Activated CD4-positive, alpha-beta T cell treated with anti-CD3 and anti-CD28 coated beads for 36 hours (primary cell): Measurements from ENCODE around the gene ANKMY1. TPM values are rescaled to one million over a fixed set of nuclear protein-coding genes. Genes with fewer than 3 reads are reported as not detected.
A peak's percentile ranks its signal among the peaks of the same experiment; 100 is the strongest.

Experiments
- ATAC-seq: fragments of 200-7000 bp; cut with Tn5 transposase; one replicate; pipeline ENCODE4 v1.10.0; 2021; ENCODE audit warnings: mild to moderate bottlenecking, moderate library complexity
- CTCF ChIA-PET: fragments of 350-600 bp; sonication (Branson Sonifier 250); formaldehyde crosslinking; loops from one replicate; lab custom pipeline; 2021; ENCODE audit warnings: antibody characterized with exemption; lab: Charles Lee
- POLR2A ChIA-PET: fragments of 350-600 bp; sonication (Branson Sonifier 250); formaldehyde crosslinking; loops from one replicate; lab custom pipeline; 2021; ENCODE audit warnings: antibody characterized with exemption, inconsistent platforms; lab: Charles Lee
- DNase-seq: peaks from one replicate; pipeline ENCODE4 v3.0.0-alpha.2; 2020
- H3K27ac Mint-ChIP-seq: one replicate; pipeline ENCODE4 v1.8.0; 2021; ENCODE audit warnings: mixed read lengths
- H3K27me3 Mint-ChIP-seq: one replicate; pipeline ENCODE4 v1.8.0; 2021; ENCODE audit warnings: mixed read lengths
- H3K36me3 Mint-ChIP-seq: one replicate; pipeline ENCODE4 v1.8.0; 2021; ENCODE audit warnings: low read depth, mixed read lengths
- H3K4me1 Mint-ChIP-seq: one replicate; pipeline ENCODE4 v1.8.0; 2021; ENCODE audit warnings: mixed read lengths
- H3K4me3 Mint-ChIP-seq: one replicate; pipeline ENCODE4 v1.8.0; 2021; ENCODE audit warnings: mild to moderate bottlenecking, moderate library complexity, mixed read lengths
- H3K9me3 Mint-ChIP-seq: one replicate; pipeline ENCODE4 v1.8.0; 2021; ENCODE audit warnings: low read depth, mixed read lengths
- intact Hi-C, 2 experiments: fragments of 100-400 bp; cut with DNase I in 1 of 2; cut with micrococcal nuclease in 1 of 2; formaldehyde crosslinking; loops; one replicate each; pipeline versions ENCODE4 v1.14.2 to v1.15.1; 2022 to 2024; cut with DNase I, micrococcal nuclease
- microRNA-seq: library from miRNA; unstranded; fragments of <30 nt; microRNA quantifications from one replicate; pipeline ENCODE4 v1.2.0, GENCODE V29; 2021; ENCODE audit warnings: borderline replicate concordance
- total RNA-seq, 2 experiments: library from RNA; stranded (reverse); gene quantifications; one replicate each; pipeline ENCODE4 v1.2.3, GENCODE V29; 2021

The ANKMY1 gene
- total RNA-seq, 2 experiments from 2014 or later = 20.7 to 24.0 TPM

- Mint-ChIP-seq H3K4me3 (no peak overlapping the region), H3K36me3 (no peaks in the 10 kb centered on the region), H3K27ac (no peak overlapping the region), H3K4me1 (peaks cover 33% of the 10 kb centered on the region), H3K27me3 (peaks cover 14% of the 10 kb centered on the region), H3K9me3 (no peaks in the 10 kb centered on the region)
- no peak for ATAC-seq
- no peak for DNase-seq
- POLR2A ChIA-PET = no interaction called here
- CTCF ChIA-PET = interaction anchor here (0.5 kb wide), 2 partner anchors 37 to 280 kb away, joined by 3 to 4 read pairs; no protein-coding TSS in a partner anchor
- intact Hi-C loops = loop anchor here in 1 of 2 experiments (10.0 kb wide), 2 partner anchors 296 to 366 kb away; partner anchors contain the start of gene COPS9
Measured at GRCh38 chr2:240431271-240431660, 126.5 kb downstream of the ANKMY1 start.

- ATAC-seq = no peak
- Mint-ChIP-seq H3K36me3 (no peaks in the 10 kb centered on the region), H3K4me1 (peaks cover 33% of the 10 kb centered on the region), H3K27me3 (peaks cover 17% of the 10 kb centered on the region), H3K27ac (no peak overlapping the region), H3K4me3 (no peak overlapping the region), H3K9me3 (no peaks in the 10 kb centered on the region)
- intact Hi-C loops = loop anchor here in 1 of 2 experiments (10.0 kb wide), 2 partner anchors 296 to 366 kb away; partner anchors contain the start of gene COPS9
- POLR2A ChIA-PET = no interaction called here
- DNase-seq = peak; percentile 3
- CTCF ChIA-PET = interaction anchor here (0.5 kb wide), 2 partner anchors 36 to 279 kb away, joined by 3 to 4 read pairs; no protein-coding TSS in a partner anchor
Measured at GRCh38 chr2:240430595-240430994, 127.2 kb downstream of the ANKMY1 start.

GRCh38 chr2:240429872-240430491 lies 127.8 kb downstream of the ANKMY1 start:
- Mint-ChIP-seq H3K9me3 (no peaks in the 10 kb centered on the region), H3K4me1 (peaks cover 33% of the 10 kb centered on the region), H3K36me3 (no peaks in the 10 kb centered on the region), H3K4me3 (no peak overlapping the region), H3K27ac (no peak overlapping the region), H3K27me3 (peaks cover 17% of the 10 kb centered on the region)
- peak; percentile 2 for DNase-seq
- POLR2A ChIA-PET = no interaction called here
- CTCF ChIA-PET = no interaction called here
- ATAC-seq = no peak
- intact Hi-C loops = loop anchor here in 1 of 2 experiments (10.0 kb wide), 2 partner anchors 295 to 365 kb away; partner anchors contain the start of gene COPS9

Small RNA genes lying within 50 kb of the gene (microRNA-seq; reads per million reads assigned to microRNA genes)
- gene MIR149 = 94.1 reads per million, percentile 64 among the genes with 10 or more reads in this experiment

Other genes with a start within 250 kb of the ANKMY1 start
- 1 to 10 TPM; 1.7 to 2.0 TPM for gene GPC1, start 122.3 kb downstream of the ANKMY1 start, total RNA-seq
- 1 to 10 TPM; 3.3 to 5.0 TPM for gene DUSP28, start 2.4 kb upstream of the ANKMY1 start, total RNA-seq
- gene RNPEPL1, start 10.5 kb upstream of the ANKMY1 start, total RNA-seq = 10 to 100 TPM; 35.7 to 43.8 TPM
- 10 to 100 TPM; 22.1 to 30.2 TPM for gene CAPN10, start 28.7 kb upstream of the ANKMY1 start, total RNA-seq
- gene GPR35, start 67.5 kb upstream of the ANKMY1 start, total RNA-seq = 1 to 10 TPM; 3.6 to 4.1 TPM
- gene AQP12B, start 124.9 kb upstream of the ANKMY1 start, total RNA-seq = not detected
- gene AQP12A, start 133.9 kb upstream of the ANKMY1 start, total RNA-seq = not detected